NCI-H1694 treated with DMSO at 0.1 percent for 48 hours (cell line): ENCODE data around the gene MAD1L1.
A peak's percentile ranks its signal among the peaks of the same experiment; 100 is the strongest.

Experiments used
- DNase-seq: peaks from one replicate; lab custom pipeline; 2025; lab: John Stamatoyannopoulos, UW

MAD1L1 gene

GRCh38 chr7:2200584-2200980 is 32.2 kb downstream of the MAD1L1 start:
- DNase-seq: no peak

- no peak for DNase-seq
These were observed 32.7 kb downstream of the MAD1L1 start for GRCh38 chr7:2199956-2200583.

- DNase-seq: no peak
These were observed 33.2 kb downstream of the MAD1L1 start for GRCh38 chr7:2199528-2199927.

- DNase-seq: no peak
These were observed 34.0 kb downstream of the MAD1L1 start for GRCh38 chr7:2198760-2199159.

GRCh38 chr7:2198206-2198605 is 34.5 kb downstream of the MAD1L1 start:
- no peak for DNase-seq

GRCh38 chr7:2197436-2198155 is 35.1 kb downstream of the MAD1L1 start:
- no peak for DNase-seq

GRCh38 chr7:2196381-2197378 is 36.1 kb downstream of the MAD1L1 start:
- DNase-seq: no peak

GRCh38 chr7:2195400-2196246 is 37.1 kb downstream of the MAD1L1 start:
- peak; percentile 87 for DNase-seq

GRCh38 chr7:2193575-2194305 is 39.0 kb downstream of the MAD1L1 start:
- no peak for DNase-seq

GRCh38 chr7:2192831-2193534 is 39.8 kb downstream of the MAD1L1 start:
- DNase-seq: no peak

- no peak for DNase-seq
These were observed 41.7 kb downstream of the MAD1L1 start for GRCh38 chr7:2191016-2191415.

- no peak for DNase-seq
These were observed 42.2 kb downstream of the MAD1L1 start for GRCh38 chr7:2190531-2190930.

- DNase-seq: no peak
These were observed 46.6 kb downstream of the MAD1L1 start for GRCh38 chr7:2186166-2186565.

- DNase-seq: peak; percentile 14
These were observed 47.0 kb downstream of the MAD1L1 start for GRCh38 chr7:2185715-2186114.

- no peak for DNase-seq
These were observed 50.3 kb downstream of the MAD1L1 start for GRCh38 chr7:2182461-2182860.

GRCh38 chr7:2181077-2181854 is 51.5 kb downstream of the MAD1L1 start:
- no peak for DNase-seq

- DNase-seq: no peak
These were observed 52.7 kb downstream of the MAD1L1 start for GRCh38 chr7:2180081-2180480.

- no peak for DNase-seq
These were observed 57.2 kb downstream of the MAD1L1 start for GRCh38 chr7:2175514-2175913.

GRCh38 chr7:2175091-2175490 is 57.7 kb downstream of the MAD1L1 start:
- no peak for DNase-seq
